ENCODE measurements around the gene PLEKHA5.
"Not testable (repeated sequence)": the region's sequence is repeated elsewhere in the genome, so short reads cannot be mapped to it uniquely, and the experiment has no call there.

The PLEKHA5 gene

GRCh38 chr12:19388131-19388549 is 258.6 kb downstream of the PLEKHA5 start:
- no peak for TF ChIP-seq CTCF (IDR thresholded peaks at IDR 0.05; ENCODE audit: low read depth, low read length, missing control alignments)
- no peak overlapping the region for H3K4me3 ChIP-seq (ENCODE audit: low read depth, low read length)
- DNase-seq (ENCODE audit: low read depth), result no peak

- H3K4me3 ChIP-seq (ENCODE audit: low read depth, low read length), result no peak overlapping the region
- no peak for TF ChIP-seq CTCF (IDR thresholded peaks at IDR 0.05; ENCODE audit: low read depth, low read length, missing control alignments)
- DNase-seq (ENCODE audit: low read depth), result no peak
Observed at GRCh38 chr12:19390051-19390598, 260.6 kb downstream of the PLEKHA5 start.

- not testable (repeated sequence) for H3K4me3 ChIP-seq (ENCODE audit: low read depth, low read length); DNase-seq (ENCODE audit: low read depth)
Observed at GRCh38 chr12:19392644-19393043, 263.1 kb downstream of the PLEKHA5 start.

GRCh38 chr12:19394385-19394784 is 264.9 kb downstream of the PLEKHA5 start:
- no peak for TF ChIP-seq CTCF (IDR thresholded peaks at IDR 0.05; ENCODE audit: low read depth, low read length, missing control alignments)
- H3K4me3 ChIP-seq (ENCODE audit: low read depth, low read length), result no peak overlapping the region
- no peak for DNase-seq (ENCODE audit: low read depth)

- TF ChIP-seq CTCF (IDR thresholded peaks at IDR 0.05; ENCODE audit: low read depth, low read length, missing control alignments), result no peak
- H3K4me3 ChIP-seq (ENCODE audit: low read depth, low read length), result no peak overlapping the region
- no peak for DNase-seq (ENCODE audit: low read depth)
Observed at GRCh38 chr12:19397534-19397933, 268.0 kb downstream of the PLEKHA5 start.

GRCh38 chr12:19398376-19399363 is 269.1 kb downstream of the PLEKHA5 start:
- TF ChIP-seq CTCF (IDR thresholded peaks at IDR 0.05; ENCODE audit: low read depth, low read length, missing control alignments), result no peak
- no peak overlapping the region for H3K4me3 ChIP-seq (ENCODE audit: low read depth, low read length)
- no peak for DNase-seq (ENCODE audit: low read depth)

GRCh38 chr12:19400649-19401285 is 271.2 kb downstream of the PLEKHA5 start:
- DNase-seq (ENCODE audit: low read depth); H3K4me3 ChIP-seq (ENCODE audit: low read depth, low read length): not testable (repeated sequence)
